Epithelial cell of esophagus (primary cell): ENCODE data around the gene RBMS1.

ENCODE experiments used
- DNase-seq: peaks from one replicate; pipeline ENCODE4 v3.0.0; 2010; ENCODE audit warnings: low read depth
- H3K4me3 ChIP-seq: 2 replicates; pipeline ENCODE4 v1.5.1; 2011; ENCODE audit warnings: mild to moderate bottlenecking, low read length, control low read depth
- CTCF ChIP-seq: IDR thresholded peaks from 2 replicates; pipeline ENCODE4 v1.5.1; 2011; ENCODE audit warnings: low read depth, mild to moderate bottlenecking, low read length, control low read depth, inconsistent platforms; ENCODE audit not compliant: insufficient read depth; ENCODE audit errors: missing control alignments

The RBMS1 gene

DNA sequence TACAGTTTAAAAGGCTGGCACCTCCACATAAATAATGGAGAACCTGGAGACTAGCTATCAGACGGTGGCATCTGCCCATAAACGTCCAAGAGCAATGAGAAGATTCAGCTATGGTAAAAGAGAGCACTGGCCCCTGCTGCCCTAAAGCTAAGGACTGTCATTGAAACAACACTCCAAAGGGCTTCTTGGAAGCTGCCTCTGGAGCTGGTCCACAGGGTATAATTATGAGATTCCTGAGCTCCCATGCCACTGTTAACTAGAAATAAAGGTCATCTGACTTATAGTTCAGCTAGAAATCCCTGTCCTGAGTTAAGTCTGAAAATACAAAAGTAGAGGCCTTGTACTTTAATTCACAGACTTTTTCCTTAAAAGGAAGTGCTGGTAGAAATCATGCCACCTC lies 39.9 kb upstream of the RBMS1 start:
- no peak for TF ChIP-seq CTCF
- no peak for DNase-seq
- no peak overlapping the region for H3K4me3 ChIP-seq

DNA sequence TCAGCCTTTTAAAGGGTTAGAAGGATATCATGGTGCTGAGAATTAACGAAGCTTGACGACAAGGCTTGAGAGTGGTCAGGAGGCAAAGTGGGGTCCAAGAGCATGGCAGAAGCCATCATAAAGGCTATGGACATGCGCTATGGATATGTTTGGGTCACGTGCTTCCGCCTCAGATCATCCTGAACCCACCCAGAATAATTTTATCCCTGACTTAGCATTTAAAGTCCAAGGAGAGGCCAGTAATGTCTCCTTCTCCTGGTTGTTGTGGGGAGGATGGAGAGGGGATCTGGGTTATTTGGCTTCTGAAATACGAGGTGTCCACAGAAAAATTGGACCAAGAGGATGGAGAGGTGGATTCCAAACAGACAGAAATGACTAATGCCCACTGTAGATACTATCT lies 38.8 kb upstream of the RBMS1 start:
- TF ChIP-seq CTCF: no peak

DNA sequence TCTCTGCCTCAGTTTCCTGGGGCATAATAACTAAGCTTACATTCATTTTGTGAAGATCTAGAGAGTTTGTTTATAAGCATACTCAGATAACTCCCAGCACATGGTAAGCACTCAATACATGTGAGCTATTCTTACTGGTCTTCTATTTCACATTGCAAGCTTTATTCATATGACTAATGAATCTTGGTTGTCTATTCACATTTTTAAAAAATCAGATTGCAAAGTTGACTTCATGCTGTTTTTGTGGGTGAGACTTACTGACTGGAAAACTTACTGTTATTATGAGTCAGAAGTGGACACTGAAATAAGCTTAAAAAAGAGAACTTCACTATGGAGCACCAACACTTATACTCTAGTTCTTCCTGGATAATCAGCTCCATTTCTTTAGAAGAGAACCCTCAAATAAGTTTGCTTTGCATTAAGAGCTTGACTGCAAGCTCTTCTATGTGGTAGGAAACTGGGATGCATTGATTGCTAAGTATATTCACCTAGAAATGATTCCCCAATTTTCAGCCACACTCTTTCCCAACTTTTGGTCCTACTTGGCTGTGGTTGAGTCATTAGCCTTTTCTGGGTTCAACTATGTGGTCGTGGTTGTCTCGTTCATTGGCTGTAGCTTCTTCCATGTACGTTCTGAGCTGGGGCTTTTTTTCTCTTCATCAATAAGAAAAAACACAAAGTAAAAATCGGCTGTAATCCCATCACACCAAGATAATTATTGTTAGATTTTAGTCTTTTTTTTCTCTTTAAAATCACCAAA lies 29.5 kb upstream of the RBMS1 start:
- no peak for TF ChIP-seq CTCF
- no peak for DNase-seq

More for the DNA sequence above, 38.8 kb upstream of the RBMS1 start:
- H3K4me3 ChIP-seq: no peak overlapping the region
- DNase-seq: no peak

DNA sequence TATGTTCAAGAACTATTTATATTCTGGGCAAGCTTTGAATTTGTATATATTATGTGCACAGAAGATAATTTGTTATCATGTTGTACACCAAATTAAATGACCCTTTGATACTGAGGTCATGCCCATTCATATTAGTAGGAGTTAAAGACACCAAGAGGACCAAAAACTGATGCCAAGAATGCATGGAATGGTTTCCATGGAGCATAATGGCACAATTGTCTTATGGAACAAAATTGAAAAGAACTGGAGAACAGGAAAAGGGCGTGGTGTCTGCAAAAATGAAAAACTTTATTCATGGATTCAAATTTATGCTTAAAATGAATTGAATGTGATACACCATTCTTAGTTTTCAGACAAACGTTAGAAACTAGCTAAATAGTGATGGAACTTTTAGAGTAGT lies 24.1 kb upstream of the RBMS1 start:
- no peak overlapping the region for H3K4me3 ChIP-seq
- no peak for TF ChIP-seq CTCF
- DNase-seq: no peak

More for the DNA sequence above, 29.5 kb upstream of the RBMS1 start:
- H3K4me3 ChIP-seq: no peak overlapping the region

DNA sequence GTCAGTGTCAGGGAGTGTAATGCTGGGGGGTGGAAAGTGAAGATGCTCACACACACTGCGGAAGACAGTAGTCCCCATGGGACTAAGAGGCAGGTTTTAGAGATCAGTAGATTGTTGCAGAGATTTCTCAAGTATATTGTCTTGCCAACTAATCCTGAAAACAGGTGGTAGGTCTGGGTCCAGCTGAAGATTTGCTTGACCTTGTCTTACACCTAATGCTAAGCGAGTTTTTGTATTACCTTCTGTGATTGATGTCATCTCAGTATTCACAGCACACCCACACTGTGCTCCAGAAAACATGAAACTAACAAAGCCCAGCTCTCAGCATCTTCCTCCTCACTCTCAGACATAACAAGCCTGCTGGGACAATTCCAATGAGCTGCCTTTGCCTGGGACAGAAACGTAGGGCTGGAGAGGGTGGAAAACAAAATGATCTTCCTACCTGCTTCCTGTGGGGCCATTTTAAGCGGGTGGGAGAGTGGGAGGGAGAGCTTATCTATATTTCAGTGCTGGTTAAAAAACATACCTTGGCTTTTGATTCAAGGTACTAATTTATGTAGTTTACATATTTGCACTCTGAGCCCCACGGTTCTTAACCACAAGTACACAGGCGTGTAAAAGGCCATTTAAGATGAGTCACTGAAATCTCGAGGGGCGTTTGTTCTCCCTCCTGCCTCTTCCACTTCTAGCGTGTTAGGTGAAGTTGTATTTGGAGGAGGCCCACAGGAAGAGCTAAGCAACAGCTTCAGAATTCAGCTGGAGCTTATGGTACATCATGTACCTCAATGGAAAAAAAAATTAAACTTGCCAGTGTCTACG lies 23.1 kb upstream of the RBMS1 start:
- no peak for TF ChIP-seq CTCF
- H3K4me3 ChIP-seq: no peak overlapping the region
- DNase-seq: peak; percentile 38

DNA sequence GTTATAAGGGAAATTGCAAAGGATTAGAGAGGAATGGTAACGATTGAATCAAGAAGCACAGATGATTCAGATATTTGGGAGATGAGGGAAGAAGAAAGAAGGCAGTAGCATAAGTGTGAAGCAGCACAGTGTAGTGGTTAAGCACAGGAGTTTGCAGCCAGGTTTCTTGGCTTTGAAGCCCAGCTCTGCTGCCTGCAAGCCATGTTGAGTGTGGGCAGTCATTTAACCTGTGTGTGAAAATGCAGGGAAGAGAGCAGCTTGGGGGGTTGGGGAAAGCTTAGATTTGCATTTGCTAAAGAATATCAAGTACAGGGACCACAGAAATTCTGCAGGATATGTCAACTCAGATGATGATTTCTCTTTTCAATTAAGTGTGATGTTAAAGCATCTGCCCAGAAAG lies 21.5 kb upstream of the RBMS1 start:
- no peak for DNase-seq
- no peak overlapping the region for H3K4me3 ChIP-seq
- no peak for TF ChIP-seq CTCF
